GM18502 (cell line): ENCODE results near the gene OSM.

Experiments
- ATAC-seq: cut with Tn5 transposase; IDR thresholded peaks from one replicate; pipeline ENCODE4 v1.9.1; 2021; ENCODE audit warnings: mild to moderate bottlenecking; ENCODE audit not compliant: unreplicated experiment, poor library complexity

Gene OSM

GRCh38 chr22:30232716-30233218, 33.9 kb downstream of the OSM start:
- ATAC-seq = no peak

- no peak for ATAC-seq
Measured at GRCh38 chr22:30230787-30231461, 35.7 kb downstream of the OSM start.

GRCh38 chr22:30230330-30230729, 36.3 kb downstream of the OSM start:
- no peak for ATAC-seq

GRCh38 chr22:30228509-30229359, 37.9 kb downstream of the OSM start:
- no peak for ATAC-seq

- ATAC-seq = no peak
Measured at GRCh38 chr22:30227438-30228228, 39.0 kb downstream of the OSM start.

- no peak for ATAC-seq
Measured at GRCh38 chr22:30226192-30226832, 40.3 kb downstream of the OSM start.

- ATAC-seq = no peak
Measured at GRCh38 chr22:30225220-30225927, 41.3 kb downstream of the OSM start.

- ATAC-seq = no peak
Measured at GRCh38 chr22:30224161-30224857, 42.3 kb downstream of the OSM start.

- ATAC-seq = no peak
Measured at GRCh38 chr22:30223303-30223702, 43.3 kb downstream of the OSM start.

GRCh38 chr22:30222321-30222720, 44.3 kb downstream of the OSM start:
- ATAC-seq = no peak

GRCh38 chr22:30221121-30221992, 45.3 kb downstream of the OSM start:
- no peak for ATAC-seq

GRCh38 chr22:30220338-30221012, 46.2 kb downstream of the OSM start:
- ATAC-seq = no peak

GRCh38 chr22:30219668-30220278, 46.9 kb downstream of the OSM start:
- no peak for ATAC-seq

- ATAC-seq = no peak
Measured at GRCh38 chr22:30219049-30219654, 47.5 kb downstream of the OSM start.

- ATAC-seq = no peak
Measured at GRCh38 chr22:30217698-30218560, 48.7 kb downstream of the OSM start.

GRCh38 chr22:30216710-30217109, 49.9 kb downstream of the OSM start:
- no peak for ATAC-seq
